Measurements from ENCODE around the gene CFAP141. TPM values are rescaled to one million over a fixed set of nuclear protein-coding genes. Genes with fewer than 3 reads are reported as not detected.

Gene CFAP141
- polyA plus RNA-seq, 1 donor (not counting 4 experiments of a cell fraction or from before 2014, with no cell fraction given) = not detected

DNA sequence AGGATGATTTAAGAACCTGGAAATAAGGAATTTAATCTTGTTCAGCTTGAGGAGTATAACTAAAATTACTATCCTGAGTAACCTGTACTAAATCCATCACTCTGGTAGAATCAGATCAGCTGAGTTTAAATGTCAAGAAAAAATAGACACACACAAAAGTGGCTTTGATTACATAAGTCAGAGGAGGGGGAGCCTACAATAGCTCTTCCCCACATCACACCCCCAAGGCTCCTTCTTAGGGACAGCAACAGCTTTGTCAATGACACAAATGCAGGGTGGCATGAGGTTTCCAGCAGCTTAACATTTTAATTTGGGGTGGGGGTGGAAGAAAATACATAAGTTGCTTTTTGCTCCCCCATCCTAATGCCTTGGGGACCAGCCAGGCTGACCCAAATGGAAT is 38.7 kb downstream of the CFAP141 start:
- Histone ChIP-seq H3K4me3 (ENCODE audit: control insufficient read depth in 2 of 3, extremely low read depth in 1 of 3, insufficient read depth in 2 of 3, low read depth in 1 of 3, low read length in 3 of 3) (no peak overlapping the region), H4K20me1 (ENCODE audit: control insufficient read depth, extremely low read depth, insufficient read depth, low read length) (peaks cover 3% of the 10 kb centered on the region), H3K9ac (ENCODE audit: control insufficient read depth, extremely low read depth, insufficient read depth, low read length) (no peak overlapping the region), H2AFZ (ENCODE audit: control insufficient read depth, low read length) (no peak overlapping the region), H3K9me3 (ENCODE audit: control insufficient read depth, low read depth, low read length) (no peaks in the 10 kb centered on the region), H3K27me3 (ENCODE audit: control insufficient read depth, extremely low read depth, insufficient read depth, low read length) (no peaks in the 10 kb centered on the region), H3K36me3 (ENCODE audit: control insufficient read depth in 2 of 2, extremely low read depth in 1 of 2, insufficient read depth in 2 of 2, low read length in 2 of 2) (peaks cover 45 to 62% of the 10 kb centered on the region in 2 experiments), H3K27ac (ENCODE audit: control insufficient read depth, insufficient read depth, low read length) (no peak overlapping the region), H3K4me2 (ENCODE audit: control insufficient read depth, extremely low read depth, insufficient read depth, low read depth, low read length) (no peak overlapping the region), H3K9me1 (ENCODE audit: control insufficient read depth, extremely low read depth, insufficient read depth, low read length) (no peaks in the 10 kb centered on the region), H3K4me1 (ENCODE audit: control insufficient read depth, extremely low read depth, insufficient read depth, low read length) (no peaks in the 10 kb centered on the region), H3K79me2 (ENCODE audit: control insufficient read depth, insufficient read depth, low read length) (peaks cover 52% of the 10 kb centered on the region)
- TF ChIP-seq, protein P1, sequence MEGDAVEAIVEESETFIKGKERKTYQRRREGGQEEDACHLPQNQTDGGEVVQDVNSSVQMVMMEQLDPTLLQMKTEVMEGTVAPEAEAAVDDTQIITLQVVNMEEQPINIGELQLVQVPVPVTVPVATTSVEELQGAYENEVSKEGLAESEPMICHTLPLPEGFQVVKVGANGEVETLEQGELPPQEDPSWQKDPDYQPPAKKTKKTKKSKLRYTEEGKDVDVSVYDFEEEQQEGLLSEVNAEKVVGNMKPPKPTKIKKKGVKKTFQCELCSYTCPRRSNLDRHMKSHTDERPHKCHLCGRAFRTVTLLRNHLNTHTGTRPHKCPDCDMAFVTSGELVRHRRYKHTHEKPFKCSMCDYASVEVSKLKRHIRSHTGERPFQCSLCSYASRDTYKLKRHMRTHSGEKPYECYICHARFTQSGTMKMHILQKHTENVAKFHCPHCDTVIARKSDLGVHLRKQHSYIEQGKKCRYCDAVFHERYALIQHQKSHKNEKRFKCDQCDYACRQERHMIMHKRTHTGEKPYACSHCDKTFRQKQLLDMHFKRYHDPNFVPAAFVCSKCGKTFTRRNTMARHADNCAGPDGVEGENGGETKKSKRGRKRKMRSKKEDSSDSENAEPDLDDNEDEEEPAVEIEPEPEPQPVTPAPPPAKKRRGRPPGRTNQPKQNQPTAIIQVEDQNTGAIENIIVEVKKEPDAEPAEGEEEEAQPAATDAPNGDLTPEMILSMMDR (optimal IDR thresholded peaks at IDR 0.05 in 1 of 3, IDR thresholded peaks at IDR 0.05 in 1 of 3, conservative IDR thresholded peaks at IDR 0.05 in 1 of 3; ENCODE audit: extremely low read depth in 1 of 3, insufficient read depth in 2 of 3, low read length in 3 of 3) = no peak
- TF ChIP-seq EZH2 (IDR thresholded peaks at IDR 0.05; ENCODE audit: low read length) = no peak
- dilution Hi-C loops (cut with MboI; ENCODE audit: extremely low pct_ligation_motif_present, low sequenced_read_pairs) = no loop called here
- FAIRE-seq = no peak
- DNase-seq (ENCODE audit: low read depth, low spot score) = no peak

DNA sequence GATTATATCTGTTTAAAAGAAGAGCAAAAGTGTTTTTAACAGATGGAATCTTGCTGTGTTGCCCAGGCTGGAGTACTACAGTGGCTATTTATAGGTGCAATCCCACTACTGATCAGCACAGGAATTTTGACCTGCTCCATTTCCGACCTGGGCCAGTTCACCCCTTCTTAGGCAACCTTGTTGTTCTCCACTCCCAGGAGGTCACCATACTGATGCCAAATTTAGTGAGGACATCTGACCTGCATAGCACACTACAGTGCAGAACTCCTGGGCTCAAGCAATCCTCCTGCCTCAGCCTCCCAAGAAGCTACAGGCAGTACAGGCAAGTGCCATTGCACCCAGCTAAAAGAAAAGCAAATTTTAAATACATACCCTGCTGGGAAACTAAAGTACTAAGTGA is 39.9 kb downstream of the CFAP141 start:
- Histone ChIP-seq H3K79me2 (ENCODE audit: control insufficient read depth, insufficient read depth, low read length) (peaks cover 44% of the 10 kb centered on the region), H3K9me1 (ENCODE audit: control insufficient read depth, extremely low read depth, insufficient read depth, low read length) (no peaks in the 10 kb centered on the region), H3K4me2 (ENCODE audit: control insufficient read depth, extremely low read depth, insufficient read depth, low read depth, low read length) (no peak overlapping the region), H3K4me3 (ENCODE audit: control insufficient read depth in 2 of 3, extremely low read depth in 1 of 3, insufficient read depth in 2 of 3, low read depth in 1 of 3, low read length in 3 of 3) (no peak overlapping the region), H3K9ac (ENCODE audit: control insufficient read depth, extremely low read depth, insufficient read depth, low read length) (no peak overlapping the region), H3K9me3 (ENCODE audit: control insufficient read depth, low read depth, low read length) (no peaks in the 10 kb centered on the region), H2AFZ (ENCODE audit: control insufficient read depth, low read length) (no peak overlapping the region), H3K27ac (ENCODE audit: control insufficient read depth, insufficient read depth, low read length) (no peak overlapping the region), H3K27me3 (ENCODE audit: control insufficient read depth, extremely low read depth, insufficient read depth, low read length) (no peaks in the 10 kb centered on the region), H3K36me3 (ENCODE audit: control insufficient read depth in 2 of 2, extremely low read depth in 1 of 2, insufficient read depth in 2 of 2, low read length in 2 of 2) (peaks cover 35 to 60% of the 10 kb centered on the region in 2 experiments), H4K20me1 (ENCODE audit: control insufficient read depth, extremely low read depth, insufficient read depth, low read length) (peaks cover 3% of the 10 kb centered on the region), H3K4me1 (ENCODE audit: control insufficient read depth, extremely low read depth, insufficient read depth, low read length) (no peaks in the 10 kb centered on the region)
- FAIRE-seq (no peak), DNase-seq (ENCODE audit: low read depth, low spot score) (no peak)
- dilution Hi-C loops (cut with MboI; ENCODE audit: extremely low pct_ligation_motif_present, low sequenced_read_pairs) = no loop called here
- TF ChIP-seq, protein P1 (optimal IDR thresholded peaks at IDR 0.05 in 1 of 3, IDR thresholded peaks at IDR 0.05 in 1 of 3, conservative IDR thresholded peaks at IDR 0.05 in 1 of 3; ENCODE audit: extremely low read depth in 1 of 3, insufficient read depth in 2 of 3, low read length in 3 of 3) = no peak
- no peak for TF ChIP-seq EZH2 (IDR thresholded peaks at IDR 0.05; ENCODE audit: low read length)

Data from keratinocyte (primary cell).